Chondrocyte (in vitro differentiated cells): ENCODE data around the gene OSBPL3. TPM values are rescaled to one million over a fixed set of nuclear protein-coding genes. Genes with fewer than 3 reads are reported as not detected.

Experiments
- DNase-seq: peaks from one replicate; pipeline ENCODE4 v3.0.0; 2021; ENCODE audit warnings: mixed read lengths, low spot score
- H3K27ac Mint-ChIP-seq: one replicate; pipeline ENCODE4 v1.8.0; 2021; ENCODE audit warnings: mild to moderate bottlenecking, moderate library complexity, mixed read lengths; ENCODE audit not compliant: unreplicated experiment
- H3K27me3 Mint-ChIP-seq: 2 replicates; pipeline ENCODE4 v1.8.0; 2021; ENCODE audit warnings: low read depth, mixed read lengths
- H3K36me3 Mint-ChIP-seq: 2 replicates; pipeline ENCODE4 v1.8.0; 2021; ENCODE audit warnings: low read depth, mixed read lengths
- H3K4me1 Mint-ChIP-seq: 2 replicates; pipeline ENCODE4 v1.8.0; 2021; ENCODE audit warnings: low read depth, mild to moderate bottlenecking, mixed read lengths
- H3K4me3 Mint-ChIP-seq: one replicate; pipeline ENCODE4 v1.8.0; 2021; ENCODE audit warnings: mild to moderate bottlenecking, moderate library complexity, mixed read lengths; ENCODE audit not compliant: unreplicated experiment
- H3K9me3 Mint-ChIP-seq: 2 replicates; pipeline ENCODE4 v1.8.0; 2021; ENCODE audit warnings: low read depth, mixed read lengths
- total RNA-seq: library from RNA; stranded (reverse); gene quantifications from 3 replicates; pipeline ENCODE4 v1.2.1, GENCODE V29; 2021
- TF ChIP-seq, protein P1 (sequence below): fragments of 200-600 bp; sonication (generic); IDR thresholded peaks from 2 replicates; pipeline ENCODE4 v1.5.0; 2021; ENCODE audit warnings: antibody characterized with exemption, mild to moderate bottlenecking, moderate library complexity

OSBPL3 gene
- total RNA-seq, 1 donor from 2014 or later, result 5.7 TPM

DNA sequence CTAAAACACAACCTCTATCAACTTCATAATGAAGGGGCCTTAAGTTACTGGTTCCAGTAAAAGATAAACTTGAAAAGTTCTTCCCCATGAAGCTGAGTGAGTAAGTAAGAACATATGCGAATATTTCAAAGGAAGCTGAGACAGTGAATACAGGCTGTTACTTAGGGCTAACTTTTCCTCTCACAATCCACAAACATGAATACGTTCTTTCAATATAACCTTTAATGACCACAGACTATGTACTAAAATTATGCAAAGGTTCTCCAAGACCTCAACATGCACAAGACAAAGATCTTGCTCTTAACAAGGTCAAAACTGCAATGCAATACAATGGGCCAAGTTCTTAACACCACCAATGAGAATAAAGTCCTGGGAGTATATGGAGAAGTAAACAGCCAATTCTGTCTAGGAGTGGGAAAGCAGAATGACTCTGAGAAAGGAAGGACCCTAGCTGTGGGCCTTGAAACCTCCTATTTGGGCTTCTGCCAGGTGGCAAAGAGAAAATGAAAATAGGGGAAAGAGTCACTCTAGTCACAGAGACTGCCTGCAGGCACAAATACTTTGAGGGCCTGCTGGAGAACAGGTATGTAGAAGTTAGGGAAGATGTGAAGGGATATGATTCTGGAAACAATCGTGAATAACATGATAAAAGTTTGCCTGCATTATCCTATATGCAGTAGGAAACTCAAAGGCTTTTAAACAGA, 43.7 kb downstream of the OSBPL3 start:
- Mint-ChIP-seq H3K4me3 (no peak overlapping the region), H3K27me3 (peaks cover 1% of the 10 kb centered on the region), H3K4me1 (peaks cover 9% of the 10 kb centered on the region), H3K36me3 (no peaks in the 10 kb centered on the region), H3K27ac (no peak overlapping the region), H3K9me3 (no peaks in the 10 kb centered on the region)
- TF ChIP-seq, protein P1, sequence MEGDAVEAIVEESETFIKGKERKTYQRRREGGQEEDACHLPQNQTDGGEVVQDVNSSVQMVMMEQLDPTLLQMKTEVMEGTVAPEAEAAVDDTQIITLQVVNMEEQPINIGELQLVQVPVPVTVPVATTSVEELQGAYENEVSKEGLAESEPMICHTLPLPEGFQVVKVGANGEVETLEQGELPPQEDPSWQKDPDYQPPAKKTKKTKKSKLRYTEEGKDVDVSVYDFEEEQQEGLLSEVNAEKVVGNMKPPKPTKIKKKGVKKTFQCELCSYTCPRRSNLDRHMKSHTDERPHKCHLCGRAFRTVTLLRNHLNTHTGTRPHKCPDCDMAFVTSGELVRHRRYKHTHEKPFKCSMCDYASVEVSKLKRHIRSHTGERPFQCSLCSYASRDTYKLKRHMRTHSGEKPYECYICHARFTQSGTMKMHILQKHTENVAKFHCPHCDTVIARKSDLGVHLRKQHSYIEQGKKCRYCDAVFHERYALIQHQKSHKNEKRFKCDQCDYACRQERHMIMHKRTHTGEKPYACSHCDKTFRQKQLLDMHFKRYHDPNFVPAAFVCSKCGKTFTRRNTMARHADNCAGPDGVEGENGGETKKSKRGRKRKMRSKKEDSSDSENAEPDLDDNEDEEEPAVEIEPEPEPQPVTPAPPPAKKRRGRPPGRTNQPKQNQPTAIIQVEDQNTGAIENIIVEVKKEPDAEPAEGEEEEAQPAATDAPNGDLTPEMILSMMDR, result no peak
- no peak for DNase-seq

DNA sequence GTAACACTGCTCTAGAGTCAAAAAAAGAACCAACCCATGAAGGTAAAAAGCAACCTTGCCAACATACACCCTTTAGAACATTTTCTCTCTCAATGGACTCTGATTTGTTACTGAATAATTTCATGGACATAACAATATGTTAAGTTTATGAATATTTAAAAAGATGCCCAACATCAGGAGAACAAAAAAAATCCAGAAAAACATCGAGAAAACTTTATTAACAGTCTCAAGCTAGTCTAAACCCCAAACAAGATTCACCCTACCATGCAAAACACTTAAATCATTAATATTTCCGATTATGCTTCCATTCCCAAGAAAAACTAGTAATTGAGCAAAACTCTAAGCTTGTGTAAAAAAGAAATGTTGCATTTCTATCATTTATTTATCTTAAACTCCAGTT, 46.7 kb downstream of the OSBPL3 start:
- peaks cover 9% of the 10 kb centered on the region for H3K4me1 Mint-ChIP-seq
- TF ChIP-seq, protein P1, result no peak
- no peak for DNase-seq
- H3K9me3 Mint-ChIP-seq, result no peaks in the 10 kb centered on the region
- no peaks in the 10 kb centered on the region for H3K36me3 Mint-ChIP-seq
- H3K4me3 Mint-ChIP-seq, result no peak overlapping the region
- H3K27ac Mint-ChIP-seq, result no peak overlapping the region
- no peaks in the 10 kb centered on the region for H3K27me3 Mint-ChIP-seq

DNA sequence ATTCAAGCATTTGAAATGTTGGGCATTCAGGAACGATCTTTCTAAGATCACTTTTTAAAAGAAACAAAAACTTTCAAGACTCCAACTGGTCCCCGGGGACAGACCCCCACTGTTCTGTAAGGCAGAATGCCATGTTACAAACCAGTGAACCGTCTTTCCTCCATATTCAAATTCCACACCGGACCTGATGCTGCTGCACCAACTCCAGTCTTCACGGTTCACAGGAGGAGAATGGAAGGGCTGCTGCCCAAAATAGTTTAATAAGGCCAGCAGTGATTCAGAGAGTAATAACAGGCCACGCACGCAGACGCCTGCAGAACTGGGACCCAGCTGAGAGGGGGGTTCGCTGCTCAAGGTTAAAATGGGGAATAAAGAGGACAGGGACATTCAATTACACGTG, 47.2 kb downstream of the OSBPL3 start:
- Mint-ChIP-seq H3K27me3 (no peaks in the 10 kb centered on the region), H3K4me3 (no peak overlapping the region), H3K9me3 (no peaks in the 10 kb centered on the region), H3K36me3 (no peaks in the 10 kb centered on the region), H3K27ac (no peak overlapping the region), H3K4me1 (peaks cover 11% of the 10 kb centered on the region)
- TF ChIP-seq, protein P1, result no peak
- no peak for DNase-seq

DNA sequence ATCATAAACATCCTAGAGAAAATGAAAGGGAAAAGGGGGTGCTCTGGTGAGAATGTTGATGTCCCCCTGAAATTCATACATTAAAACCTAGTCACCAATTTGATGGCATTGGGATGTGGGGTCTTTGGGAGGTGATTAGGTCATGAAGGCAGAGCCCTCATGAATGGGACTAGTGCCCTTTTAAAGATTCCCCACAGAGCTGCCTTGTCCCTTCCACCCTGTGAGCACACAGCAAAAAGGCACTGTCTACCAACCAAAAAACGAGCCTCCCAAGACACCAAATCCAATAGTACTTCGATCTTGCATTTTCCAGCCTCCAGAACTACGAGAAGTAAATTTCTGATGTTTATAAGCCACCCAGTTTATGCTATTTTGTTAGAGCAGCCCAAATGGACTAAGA, 47.6 kb downstream of the OSBPL3 start:
- DNase-seq, result no peak
- Mint-ChIP-seq H3K27ac (no peak overlapping the region), H3K27me3 (no peaks in the 10 kb centered on the region), H3K4me3 (no peak overlapping the region), H3K4me1 (peaks cover 15% of the 10 kb centered on the region), H3K9me3 (no peaks in the 10 kb centered on the region), H3K36me3 (no peaks in the 10 kb centered on the region)
- TF ChIP-seq, protein P1, result no peak

DNA sequence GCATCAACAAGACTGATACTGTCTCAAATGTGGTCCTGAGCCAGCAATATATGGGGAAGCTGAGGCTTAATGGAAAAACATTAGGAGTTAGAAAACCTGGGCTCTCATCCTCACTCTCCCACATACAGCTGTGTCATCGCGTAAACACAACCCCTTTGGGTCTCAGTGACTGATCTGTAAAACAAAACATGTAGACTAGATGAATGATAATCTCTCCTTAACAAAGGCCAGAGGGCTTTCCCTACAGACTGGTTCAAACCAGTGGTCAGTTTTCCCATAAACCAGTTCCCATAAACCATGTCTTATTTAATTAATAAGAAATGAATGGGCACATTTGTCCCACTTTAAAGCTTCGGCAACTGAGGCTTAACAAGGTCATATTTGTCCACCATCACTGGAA, 48.1 kb downstream of the OSBPL3 start:
- Mint-ChIP-seq H3K9me3 (no peaks in the 10 kb centered on the region), H3K36me3 (no peaks in the 10 kb centered on the region), H3K4me1 (peaks cover 20% of the 10 kb centered on the region), H3K27me3 (no peaks in the 10 kb centered on the region), H3K27ac (no peak overlapping the region), H3K4me3 (no peak overlapping the region)
- TF ChIP-seq, protein P1, result no peak
- no peak for DNase-seq
